Body of pancreas (tissue), 4 donors: ENCODE results near the gene PFN3. TPM values are rescaled to one million over a fixed set of nuclear protein-coding genes. Genes with fewer than 3 reads are reported as not detected.

ENCODE experiments used
- ATAC-seq: fragments of 150-250 bp; one replicate; pipeline ENCODE4 v1.9.1; 2016
- DNase-seq, 4 donors: peaks; one replicate each; pipeline ENCODE4 v3.0.0-alpha.2; 2019
- H3K27ac ChIP-seq, 4 donors: fragments of 200-600 bp; sonication (generic); 1 replicate in 3 of 4; 2 replicates in 1 of 4; pipeline versions ENCODE4 v1.5.1 to v1.6.1; 2016 to 2019; ENCODE audit warnings: mild to moderate bottlenecking in 1 of 4, mixed read lengths in 1 of 4, moderate library complexity in 1 of 4
- H3K27me3 ChIP-seq, 2 donors: fragments of 200-600 bp; sonication (generic); one replicate each; pipeline ENCODE4 v1.6.0; 2016; ENCODE audit warnings: mild to moderate bottlenecking in 1 of 2
- H3K36me3 ChIP-seq, 2 donors: fragments of 200-600 bp; sonication (generic); replicated peaks in 1 of 2; 2 replicates each; pipeline ENCODE4 v1.5.1; 2016; ENCODE audit warnings: low read depth in 2 of 2; ENCODE audit not compliant: insufficient read depth in 1 of 2
- H3K4me1 ChIP-seq: fragments of 200-600 bp; sonication (generic); one replicate; pipeline ENCODE4 v1.6.0; 2016
- H3K4me3 ChIP-seq, 2 donors: fragments of 200-600 bp; sonication (generic); 1 replicate in 1 of 2; 2 replicates in 1 of 2; pipeline ENCODE4 v1.5.1; 2016 to 2019
- H3K9me3 ChIP-seq, 3 donors: fragments of 200-600 bp; sonication (generic); 1 replicate in 2 of 3; 2 replicates in 1 of 3; pipeline ENCODE4 v1.5.1; 2016
- POLR2A ChIP-seq, 3 donors: fragments of 450-650 bp; IDR thresholded peaks; one replicate each; pipeline ENCODE4 v1.6.1; 2016; ENCODE audit warnings: antibody characterized with exemption in 3 of 3, mild to moderate bottlenecking in 2 of 3
- WGBS, 2 donors: methylation state at CpG; one replicate each; pipeline ENCODE4 v1.1.5; 2017; 5-methylcytosine and 5-hydroxymethylcytosine counted together
- intact Hi-C: fragments of 100-400 bp; cut with DNase I; formaldehyde crosslinking; loops from one replicate; pipeline ENCODE4 v1.15.1; 2023
- total RNA-seq, 2 donors: library from RNA; depleted of rRNA; stranded (reverse); fragments of >200 nt; gene quantifications; one replicate each; pipeline ENCODE4 v1.1.0, GENCODE V29; 2016
- TF ChIP-seq, protein P1 (sequence below), 7 experiments: fragments of 450-650 bp in 4 of 7; fragments of 200-600 bp in 3 of 7; sonication (generic) in 3 of 7; IDR thresholded peaks; one replicate each; pipeline ENCODE4 v1.5.1; 2016 to 2019; ENCODE audit warnings: antibody characterized with exemption in 7 of 7

Gene PFN3
- total RNA-seq, 2 donors from 2014 or later, result not detected

DNA sequence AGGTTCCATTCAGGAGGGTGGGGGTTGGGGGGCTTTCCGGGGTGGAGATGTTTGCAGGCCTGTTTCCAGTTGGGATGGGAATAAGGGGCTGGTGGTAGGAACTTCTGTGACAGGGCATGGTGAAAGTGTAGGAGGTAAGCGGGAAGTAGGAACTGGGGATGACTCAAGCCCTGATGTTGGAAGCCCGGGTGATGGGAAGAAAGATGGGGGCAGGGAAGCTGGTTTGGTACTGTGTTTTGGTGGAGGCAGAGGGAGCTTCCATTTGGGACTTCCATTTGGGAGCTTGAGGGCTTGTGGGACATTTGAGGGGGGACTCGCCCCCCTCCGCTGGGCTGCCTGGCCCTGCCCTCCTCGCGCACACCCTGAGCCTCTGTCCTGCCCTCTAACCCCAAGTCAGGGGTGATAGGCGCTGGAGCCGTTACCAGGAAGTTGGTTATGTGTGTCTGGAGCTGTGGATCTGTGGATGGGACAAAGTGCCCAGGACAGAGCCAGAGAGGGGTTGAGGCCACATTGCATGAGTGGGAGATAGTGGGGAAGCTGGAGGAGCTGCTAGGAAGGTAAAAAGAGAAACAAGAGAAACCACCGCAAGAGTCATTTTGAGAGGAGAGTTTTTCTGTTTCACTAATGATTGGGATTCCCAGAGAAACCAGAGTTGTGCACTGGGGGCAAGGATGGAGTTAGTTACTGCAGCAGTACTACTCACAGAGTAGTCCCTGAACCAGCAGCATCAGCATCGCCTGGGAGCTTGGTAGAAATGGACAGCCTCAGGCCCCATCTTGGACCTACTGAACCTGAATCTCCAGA is 36.1 kb downstream of the PFN3 start:
- H3K4me3 ChIP-seq, result no peak overlapping the region
- H3K27me3 ChIP-seq, result no peaks in the 10 kb centered on the region
- H3K36me3 ChIP-seq, result no peaks in the 10 kb centered on the region
- no peak overlapping the region for H3K27ac ChIP-seq
- intact Hi-C loops, result no loop called here
- ATAC-seq (no peak), DNase-seq (no peak)
- peaks cover 59% of the 10 kb centered on the region for H3K4me1 ChIP-seq
- TF ChIP-seq, protein P1, sequence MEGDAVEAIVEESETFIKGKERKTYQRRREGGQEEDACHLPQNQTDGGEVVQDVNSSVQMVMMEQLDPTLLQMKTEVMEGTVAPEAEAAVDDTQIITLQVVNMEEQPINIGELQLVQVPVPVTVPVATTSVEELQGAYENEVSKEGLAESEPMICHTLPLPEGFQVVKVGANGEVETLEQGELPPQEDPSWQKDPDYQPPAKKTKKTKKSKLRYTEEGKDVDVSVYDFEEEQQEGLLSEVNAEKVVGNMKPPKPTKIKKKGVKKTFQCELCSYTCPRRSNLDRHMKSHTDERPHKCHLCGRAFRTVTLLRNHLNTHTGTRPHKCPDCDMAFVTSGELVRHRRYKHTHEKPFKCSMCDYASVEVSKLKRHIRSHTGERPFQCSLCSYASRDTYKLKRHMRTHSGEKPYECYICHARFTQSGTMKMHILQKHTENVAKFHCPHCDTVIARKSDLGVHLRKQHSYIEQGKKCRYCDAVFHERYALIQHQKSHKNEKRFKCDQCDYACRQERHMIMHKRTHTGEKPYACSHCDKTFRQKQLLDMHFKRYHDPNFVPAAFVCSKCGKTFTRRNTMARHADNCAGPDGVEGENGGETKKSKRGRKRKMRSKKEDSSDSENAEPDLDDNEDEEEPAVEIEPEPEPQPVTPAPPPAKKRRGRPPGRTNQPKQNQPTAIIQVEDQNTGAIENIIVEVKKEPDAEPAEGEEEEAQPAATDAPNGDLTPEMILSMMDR (IDR thresholded peaks at IDR 0.05), result no peak
- no peak for TF ChIP-seq POLR2A (IDR thresholded peaks at IDR 0.05)
- 87 to 89% methylated on average over 10 to 11 of the region's 11 CpGs for WGBS, 2 donors
- H3K9me3 ChIP-seq, result no peaks in the 10 kb centered on the region

DNA sequence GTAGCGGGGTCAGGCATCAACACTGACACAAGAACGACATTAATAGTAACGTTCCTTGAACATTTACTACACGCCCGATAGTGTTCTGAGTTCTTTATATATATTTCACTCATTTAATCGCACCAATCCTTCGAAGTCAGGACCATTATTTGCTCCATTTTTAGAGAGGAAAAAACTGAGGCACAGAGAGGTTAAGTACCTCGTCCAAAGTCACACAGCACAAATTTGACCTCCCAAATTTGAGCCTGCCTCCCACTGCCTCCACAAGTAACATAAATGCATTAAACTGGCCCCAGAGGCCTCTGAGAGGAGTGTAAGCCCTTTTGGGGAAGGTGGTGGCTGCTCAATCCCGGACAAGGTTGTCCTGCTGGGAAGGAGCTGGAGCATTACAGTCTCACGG is 36.9 kb downstream of the PFN3 start:
- no peaks in the 10 kb centered on the region for H3K27me3 ChIP-seq
- ATAC-seq (no peak), DNase-seq (no peak)
- TF ChIP-seq, protein P1 (IDR thresholded peaks at IDR 0.05), result no peak
- no peak for TF ChIP-seq POLR2A (IDR thresholded peaks at IDR 0.05)
- intact Hi-C loops, result no loop called here
- 31 to 33% methylated on average over 10 of the region's 10 CpGs for WGBS, 2 donors
- no peak overlapping the region for H3K4me3 ChIP-seq
- H3K9me3 ChIP-seq, result no peaks in the 10 kb centered on the region
- no peaks in the 10 kb centered on the region for H3K36me3 ChIP-seq
- peak overlapping the region in 3 of 4 donors; percentile 51 to 75 (median 72) for H3K27ac ChIP-seq
- peaks cover 51% of the 10 kb centered on the region for H3K4me1 ChIP-seq

DNA sequence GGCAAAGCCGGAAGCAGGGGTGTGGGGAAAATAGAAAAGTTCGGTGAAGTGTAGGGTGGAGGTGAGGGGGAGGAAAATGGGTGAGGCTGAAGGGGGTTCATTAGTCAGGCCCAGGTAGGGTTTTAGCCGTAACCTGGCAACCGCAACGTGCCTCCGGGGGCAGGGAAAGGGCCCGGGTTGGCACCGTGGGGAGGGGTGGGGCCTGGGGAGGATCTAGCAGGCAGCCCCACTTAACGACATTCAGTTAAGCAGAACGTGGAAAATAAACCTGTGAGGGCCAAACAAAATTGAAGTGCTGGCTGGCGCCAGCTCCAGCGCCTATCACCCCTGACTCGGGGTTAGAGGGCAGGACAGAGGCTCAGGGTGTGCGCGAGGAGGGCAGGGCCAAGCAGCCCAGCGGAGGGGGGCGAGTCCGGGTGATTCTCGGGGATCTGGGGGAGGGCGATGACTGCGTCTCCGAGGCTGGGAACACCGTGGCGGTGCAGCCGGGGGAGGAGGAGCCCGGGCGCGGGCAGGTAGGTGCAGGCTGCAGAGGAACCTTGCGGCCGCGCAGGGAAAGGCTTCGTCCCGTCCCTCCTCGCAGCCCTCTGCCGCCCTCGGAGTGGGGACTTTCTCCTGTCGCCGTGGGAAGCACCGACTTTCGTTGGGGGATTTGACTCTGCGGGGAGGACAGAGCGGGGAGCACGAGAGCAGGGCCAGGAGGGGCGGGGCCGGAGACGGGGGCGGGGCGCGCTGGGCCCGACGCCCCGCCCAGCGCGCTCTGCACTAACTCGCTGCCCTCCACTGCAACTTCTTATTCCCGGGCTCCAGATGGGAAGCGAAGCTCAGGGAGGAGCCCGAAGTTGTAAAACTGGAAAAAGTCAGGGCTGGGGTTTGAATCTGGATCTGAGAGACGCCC is 37.6 kb downstream of the PFN3 start:
- intact Hi-C loops, result no loop called here
- Histone ChIP-seq H3K27ac (peak overlapping the region; percentile 51 to 75 (median 68)), H3K4me1 (peaks cover 44% of the 10 kb centered on the region), H3K36me3 (no peaks in the 10 kb centered on the region), H3K27me3 (no peaks in the 10 kb centered on the region), H3K4me3 (peak overlapping the region in 1 of 2 donors; percentile 25), H3K9me3 (no peaks in the 10 kb centered on the region)
- DNase-seq (peak; percentile 76 to 86 (median 79)), ATAC-seq (peak; percentile 66)
- WGBS, 2 donors, result 3 to 9% methylated on average over 29 to 54 of the region's 59 CpGs
- peak in 2 of 3 donors; percentile 50 to 53 for TF ChIP-seq POLR2A (IDR thresholded peaks at IDR 0.05)
- TF ChIP-seq, protein P1 (IDR thresholded peaks at IDR 0.05), result peak in 4 of 7 experiments; percentile 4 to 33 (median 20)

DNA sequence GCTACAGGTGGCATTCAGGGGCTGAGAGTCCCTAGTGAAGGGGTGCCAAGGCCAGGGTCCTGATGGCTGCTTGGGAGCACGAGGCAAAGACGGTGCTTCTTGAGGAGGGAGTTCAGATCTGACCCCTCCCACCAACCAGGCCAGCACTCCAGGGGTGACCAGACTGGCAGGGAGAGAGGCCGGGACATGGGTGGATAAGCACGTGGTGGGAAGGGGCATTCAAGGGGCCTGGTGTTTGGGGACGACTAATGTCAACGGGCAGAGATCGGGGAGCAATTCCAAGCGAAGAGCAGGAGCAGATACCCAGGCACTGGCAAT is 38.2 kb downstream of the PFN3 start:
- 73 to 75% methylated on average over 6 to 8 of the region's 8 CpGs for WGBS, 2 donors
- intact Hi-C loops, result no loop called here
- H3K4me3 ChIP-seq, result no peak overlapping the region
- DNase-seq, result no peak
- no peaks in the 10 kb centered on the region for H3K36me3 ChIP-seq
- TF ChIP-seq, protein P1 (IDR thresholded peaks at IDR 0.05), result no peak
- no peak for TF ChIP-seq POLR2A (IDR thresholded peaks at IDR 0.05)
- no peak for ATAC-seq
- H3K27ac ChIP-seq, result peak overlapping the region; percentile 51 to 75 (median 68)
- peaks cover 38% of the 10 kb centered on the region for H3K4me1 ChIP-seq
- no peaks in the 10 kb centered on the region for H3K27me3 ChIP-seq
- no peaks in the 10 kb centered on the region for H3K9me3 ChIP-seq
